ENCODE measurements around the gene RSBN1. TPM values are rescaled to one million over a fixed set of nuclear protein-coding genes. Genes with fewer than 3 reads are reported as not detected.

Gene RSBN1
- polyA plus RNA-seq, 1 of the 3 experiments (the other 2 are of a cell fraction), result 4.0 TPM

DNA sequence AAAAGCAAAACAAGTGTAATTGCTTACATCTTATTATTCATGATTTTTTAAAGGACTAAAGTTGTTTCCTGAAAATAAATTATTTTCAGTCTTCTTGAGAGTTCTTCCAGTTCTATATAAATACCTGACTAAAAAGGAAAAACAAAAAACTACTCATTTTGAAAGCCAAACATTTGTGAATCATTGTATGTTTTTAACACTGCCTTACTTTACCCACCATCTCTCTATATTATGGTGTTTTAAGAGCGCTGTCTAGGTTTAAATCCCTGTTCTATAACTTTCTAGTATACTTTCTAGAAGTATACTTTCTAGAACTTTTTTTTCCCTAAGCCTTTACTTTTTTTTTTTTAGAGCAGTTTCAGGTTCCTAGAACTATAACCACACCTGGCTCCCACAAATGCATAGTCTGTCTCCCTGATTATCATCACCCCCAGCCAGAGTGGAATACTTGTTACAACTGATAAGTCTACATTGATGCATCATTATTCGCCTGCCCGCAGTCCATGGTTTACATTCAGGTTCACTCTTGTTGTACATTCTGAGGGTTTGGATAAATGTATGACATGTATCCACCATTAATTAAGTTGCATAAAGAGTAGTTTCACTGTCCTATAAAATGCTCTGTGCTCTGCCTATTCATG is 9.8 kb downstream of the RSBN1 start:
- DNase-seq, result no peak
- TF ChIP-seq EZH2phosphoT487 (IDR thresholded peaks at IDR 0.05; ENCODE audit: borderline replicate concordance, low read depth) (no peak), RXRA (IDR thresholded peaks at IDR 0.05; ENCODE audit: borderline replicate concordance, low read depth) (no peak), NFIC (IDR thresholded peaks at IDR 0.05; ENCODE audit: borderline replicate concordance) (no peak), RFX5 (IDR thresholded peaks at IDR 0.05; ENCODE audit: low read length) (no peak), MXI1 (IDR thresholded peaks at IDR 0.05; ENCODE audit: low read depth, low read length) (no peak), GABPA (IDR thresholded peaks at IDR 0.05; ENCODE audit: low read depth) (no peak), USF2 (IDR thresholded peaks at IDR 0.05; ENCODE audit: borderline replicate concordance, low read depth, low read length) (no peak), YY1 (IDR thresholded peaks at IDR 0.05; ENCODE audit: low read depth) (no peak), PBX3 (IDR thresholded peaks at IDR 0.05) (no peak), RCOR1 (IDR thresholded peaks at IDR 0.05; ENCODE audit: low read length) (no peak), NRF1 (IDR thresholded peaks at IDR 0.05; ENCODE audit: low read depth, low read length) (no peak), FOSL2 (IDR thresholded peaks at IDR 0.05; ENCODE audit: borderline replicate concordance, low read depth) (no peak), TAF1 (IDR thresholded peaks at IDR 0.05; ENCODE audit: borderline replicate concordance, low read depth, low read length) (no peak), GATA2 (CRISPR knock-in tag; IDR thresholded peaks at IDR 0.05) (no peak), MEF2A (IDR thresholded peaks at IDR 0.05; ENCODE audit: borderline replicate concordance, low read depth) (no peak), SIN3A (IDR thresholded peaks at IDR 0.05; ENCODE audit: borderline replicate concordance, low read depth, low read length) (no peak)
- H2AFZ ChIP-seq (ENCODE audit: low read depth), result no peak overlapping the region
- POLR2A ChIA-PET, result no interaction called here
- H3K4me3 ChIP-seq (ENCODE audit: low read depth in 2 of 2, low read length in 1 of 2), result no peak overlapping the region
- H4K20me1 ChIP-seq (ENCODE audit: insufficient read depth), result peaks cover 14% of the 10 kb centered on the region; the same call in 1 of the 2 replicates
- H3K9me2 ChIP-seq, result no peaks in the 10 kb centered on the region
- 94% methylated on average over 3 of the region's 3 CpGs for WGBS (ENCODE audit: low lambda C conversion rate)
- CTCF ChIA-PET, result no interaction called here
- peaks cover 4 to 5% of the 10 kb centered on the region in 2 experiments for H3K36me3 ChIP-seq (replicated peaks in 1 of 2; ENCODE audit: control insufficient read depth in 1 of 2, insufficient read depth in 2 of 2, low read length in 1 of 2)
- H3K27me3 ChIP-seq (ENCODE audit: insufficient read depth), result no peaks in the 10 kb centered on the region
- H3K9me3 ChIP-seq, result no peaks in the 10 kb centered on the region
- H3K79me2 ChIP-seq (ENCODE audit: insufficient read depth), result peaks cover 99% of the 10 kb centered on the region
- no peak overlapping the region for H3K9ac ChIP-seq
- H3F3A ChIP-seq (replicated peaks; ENCODE audit: insufficient read depth), result peaks cover 4% of the 10 kb centered on the region
- H3K27ac ChIP-seq (ENCODE audit: low read depth in 2 of 2, low read length in 1 of 2), result no peak overlapping the region
- no peak overlapping the region for H3K4me2 ChIP-seq
- peaks cover 5 to 8% of the 10 kb centered on the region in 2 experiments; a peak in 2 of 4 replicates for H3K4me1 ChIP-seq (ENCODE audit: control insufficient read depth in 1 of 2, insufficient read depth in 2 of 2, low read depth in 1 of 2, low read length in 1 of 2)

DNA sequence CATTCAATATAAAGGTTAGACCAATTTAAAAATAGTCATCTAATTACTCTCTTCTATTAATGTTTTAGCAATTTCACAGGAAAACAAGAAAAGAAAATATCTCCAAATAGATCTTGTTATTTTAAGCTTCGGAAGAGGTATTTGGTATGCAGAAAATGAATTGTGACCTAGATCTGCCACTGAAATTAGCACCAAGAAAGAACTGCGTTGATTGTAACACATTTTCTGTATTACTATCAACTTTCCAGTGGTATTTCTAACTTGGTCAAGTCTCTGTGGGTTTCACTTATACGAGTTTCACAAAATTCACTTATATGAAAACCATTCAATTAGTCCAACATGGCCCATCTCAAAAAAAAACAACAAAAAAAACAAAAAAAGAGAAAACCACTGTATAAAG is 11.8 kb downstream of the RSBN1 start:
- TF ChIP-seq POLR2AphosphoS5 (IDR thresholded peaks at IDR 0.05; ENCODE audit: low read depth, low read length) (no peak), EP300 (IDR thresholded peaks at IDR 0.05; ENCODE audit: borderline replicate concordance in 1 of 2, low read depth in 1 of 2, low read length in 1 of 2) (no peak), NRF1 (IDR thresholded peaks at IDR 0.05; ENCODE audit: low read depth, low read length) (no peak), ELF1 (IDR thresholded peaks at IDR 0.05) (no peak), FOXJ3 (CRISPR knock-in tag; IDR thresholded peaks at IDR 0.05) (no peak)
- TF ChIP-seq, protein P1, sequence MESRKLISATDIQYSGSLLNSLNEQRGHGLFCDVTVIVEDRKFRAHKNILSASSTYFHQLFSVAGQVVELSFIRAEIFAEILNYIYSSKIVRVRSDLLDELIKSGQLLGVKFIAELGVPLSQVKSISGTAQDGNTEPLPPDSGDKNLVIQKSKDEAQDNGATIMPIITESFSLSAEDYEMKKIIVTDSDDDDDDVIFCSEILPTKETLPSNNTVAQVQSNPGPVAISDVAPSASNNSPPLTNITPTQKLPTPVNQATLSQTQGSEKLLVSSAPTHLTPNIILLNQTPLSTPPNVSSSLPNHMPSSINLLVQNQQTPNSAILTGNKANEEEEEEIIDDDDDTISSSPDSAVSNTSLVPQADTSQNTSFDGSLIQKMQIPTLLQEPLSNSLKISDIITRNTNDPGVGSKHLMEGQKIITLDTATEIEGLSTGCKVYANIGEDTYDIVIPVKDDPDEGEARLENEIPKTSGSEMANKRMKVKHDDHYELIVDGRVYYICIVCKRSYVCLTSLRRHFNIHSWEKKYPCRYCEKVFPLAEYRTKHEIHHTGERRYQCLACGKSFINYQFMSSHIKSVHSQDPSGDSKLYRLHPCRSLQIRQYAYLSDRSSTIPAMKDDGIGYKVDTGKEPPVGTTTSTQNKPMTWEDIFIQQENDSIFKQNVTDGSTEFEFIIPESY (IDR thresholded peaks at IDR 0.05; ENCODE audit: borderline replicate concordance, low read depth), result no peak
- POLR2A ChIA-PET, result no interaction called here
- no peak overlapping the region for H2AFZ ChIP-seq (ENCODE audit: low read depth)
- 98% methylated on average over 3 of the region's 3 CpGs for WGBS (ENCODE audit: low lambda C conversion rate)
- H3K4me1 ChIP-seq (ENCODE audit: control insufficient read depth in 1 of 2, insufficient read depth in 2 of 2, low read depth in 1 of 2, low read length in 1 of 2), result peaks cover 5 to 8% of the 10 kb centered on the region in 2 experiments; a peak in 2 of 4 replicates
- peaks cover 19 to 24% of the 10 kb centered on the region in 2 experiments for H3K36me3 ChIP-seq (replicated peaks in 1 of 2; ENCODE audit: control insufficient read depth in 1 of 2, insufficient read depth in 2 of 2, low read length in 1 of 2)
- H3K27ac ChIP-seq (ENCODE audit: low read depth in 2 of 2, low read length in 1 of 2), result no peak overlapping the region
- H3K9me2 ChIP-seq, result no peaks in the 10 kb centered on the region
- peaks cover 99% of the 10 kb centered on the region for H3K79me2 ChIP-seq (ENCODE audit: insufficient read depth)
- no peaks in the 10 kb centered on the region for H3K27me3 ChIP-seq (ENCODE audit: insufficient read depth)
- H4K20me1 ChIP-seq (ENCODE audit: insufficient read depth), result peaks cover 14% of the 10 kb centered on the region; the same call in 1 of the 2 replicates
- no peak overlapping the region for H3K4me3 ChIP-seq (ENCODE audit: low read depth in 2 of 2, low read length in 1 of 2)
- CTCF ChIA-PET, result interaction anchor here (1.0 to 2.2 kb wide), 3 partner anchors 11 to 728 kb away, joined by 3 to 5 read pairs (median 3); partner anchors contain the start of genes LRIG2 and PHTF1
- DNase-seq, result no peak
- no peak overlapping the region for H3K9ac ChIP-seq
- H3K4me2 ChIP-seq, result no peak overlapping the region
- peaks cover 4% of the 10 kb centered on the region for H3F3A ChIP-seq (replicated peaks; ENCODE audit: insufficient read depth)
- H3K9me3 ChIP-seq, result no peaks in the 10 kb centered on the region
